Measurements from ENCODE around the gene LRIG2.

The LRIG2 gene

DNA sequence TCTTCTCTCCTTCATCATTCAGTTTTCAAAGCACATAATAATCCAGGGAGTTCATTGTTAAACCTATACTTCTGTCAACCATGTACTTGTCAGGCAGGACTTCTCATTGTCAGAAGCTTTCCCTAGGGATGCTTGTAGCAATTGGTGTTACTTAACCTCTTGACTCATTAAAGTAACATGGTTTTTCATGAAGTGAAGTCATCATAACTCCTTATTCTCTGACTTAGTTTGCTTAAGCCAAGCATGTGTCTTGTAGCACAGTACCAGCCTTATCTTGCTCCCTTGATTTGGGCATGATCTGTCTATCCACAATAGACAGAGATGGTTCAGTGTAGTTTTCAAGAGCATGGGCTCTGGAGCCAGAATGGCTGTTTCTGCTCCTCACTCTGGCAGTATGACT lies 45.3 kb downstream of the LRIG2 start:
- TF ChIP-seq, protein P1, sequence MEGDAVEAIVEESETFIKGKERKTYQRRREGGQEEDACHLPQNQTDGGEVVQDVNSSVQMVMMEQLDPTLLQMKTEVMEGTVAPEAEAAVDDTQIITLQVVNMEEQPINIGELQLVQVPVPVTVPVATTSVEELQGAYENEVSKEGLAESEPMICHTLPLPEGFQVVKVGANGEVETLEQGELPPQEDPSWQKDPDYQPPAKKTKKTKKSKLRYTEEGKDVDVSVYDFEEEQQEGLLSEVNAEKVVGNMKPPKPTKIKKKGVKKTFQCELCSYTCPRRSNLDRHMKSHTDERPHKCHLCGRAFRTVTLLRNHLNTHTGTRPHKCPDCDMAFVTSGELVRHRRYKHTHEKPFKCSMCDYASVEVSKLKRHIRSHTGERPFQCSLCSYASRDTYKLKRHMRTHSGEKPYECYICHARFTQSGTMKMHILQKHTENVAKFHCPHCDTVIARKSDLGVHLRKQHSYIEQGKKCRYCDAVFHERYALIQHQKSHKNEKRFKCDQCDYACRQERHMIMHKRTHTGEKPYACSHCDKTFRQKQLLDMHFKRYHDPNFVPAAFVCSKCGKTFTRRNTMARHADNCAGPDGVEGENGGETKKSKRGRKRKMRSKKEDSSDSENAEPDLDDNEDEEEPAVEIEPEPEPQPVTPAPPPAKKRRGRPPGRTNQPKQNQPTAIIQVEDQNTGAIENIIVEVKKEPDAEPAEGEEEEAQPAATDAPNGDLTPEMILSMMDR (IDR thresholded peaks at IDR 0.05) = no peak
- no peak for TF ChIP-seq ZFX (IDR thresholded peaks at IDR 0.05; ENCODE audit: borderline replicate concordance)
- no peak overlapping the region for H3K27ac ChIP-seq

DNA sequence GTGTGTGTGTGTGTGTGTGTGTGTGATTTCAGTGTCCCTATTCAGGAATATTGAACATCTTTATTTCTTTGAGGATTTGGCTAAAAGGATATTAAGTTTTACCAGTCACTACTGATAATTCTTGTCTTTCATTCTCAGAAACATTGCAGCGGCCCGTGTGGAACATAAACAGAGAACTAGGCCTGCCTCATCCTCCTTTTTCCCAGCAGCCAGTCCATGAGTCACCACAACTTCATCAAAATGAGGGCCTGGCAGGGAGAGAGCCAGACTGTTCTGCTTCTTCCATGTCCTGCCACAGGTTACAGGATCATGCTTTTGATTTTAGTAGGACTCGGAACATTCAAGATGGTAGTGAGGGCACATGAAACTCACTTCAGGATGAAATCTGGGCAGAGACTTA lies 50.7 kb downstream of the LRIG2 start:
- no peak overlapping the region for H3K27ac ChIP-seq
- no peak for TF ChIP-seq ZFX (IDR thresholded peaks at IDR 0.05; ENCODE audit: borderline replicate concordance)
- TF ChIP-seq, protein P1 (IDR thresholded peaks at IDR 0.05) = no peak

DNA sequence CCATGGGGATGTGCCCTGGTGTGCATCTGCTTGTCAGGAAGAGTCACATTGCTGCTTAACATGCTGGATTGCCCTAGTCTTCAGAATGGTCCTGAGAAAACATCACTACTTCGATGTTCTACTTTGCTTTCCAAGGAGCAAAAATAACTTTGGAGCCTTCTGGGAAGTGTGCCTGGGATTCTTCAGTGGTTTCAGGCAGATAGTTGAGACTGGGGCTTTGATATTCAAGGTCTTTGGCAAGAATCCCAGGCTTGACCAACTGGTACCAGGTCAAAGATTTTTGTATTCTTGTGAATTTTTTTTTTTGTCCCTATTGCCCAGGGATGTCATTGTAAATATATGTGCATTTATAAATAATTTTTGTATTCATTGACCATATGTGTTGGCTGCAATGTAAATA lies 51.4 kb downstream of the LRIG2 start:
- no peak overlapping the region for H3K27ac ChIP-seq
- no peak for TF ChIP-seq ZFX (IDR thresholded peaks at IDR 0.05; ENCODE audit: borderline replicate concordance)
- TF ChIP-seq, protein P1 (IDR thresholded peaks at IDR 0.05) = no peak

DNA sequence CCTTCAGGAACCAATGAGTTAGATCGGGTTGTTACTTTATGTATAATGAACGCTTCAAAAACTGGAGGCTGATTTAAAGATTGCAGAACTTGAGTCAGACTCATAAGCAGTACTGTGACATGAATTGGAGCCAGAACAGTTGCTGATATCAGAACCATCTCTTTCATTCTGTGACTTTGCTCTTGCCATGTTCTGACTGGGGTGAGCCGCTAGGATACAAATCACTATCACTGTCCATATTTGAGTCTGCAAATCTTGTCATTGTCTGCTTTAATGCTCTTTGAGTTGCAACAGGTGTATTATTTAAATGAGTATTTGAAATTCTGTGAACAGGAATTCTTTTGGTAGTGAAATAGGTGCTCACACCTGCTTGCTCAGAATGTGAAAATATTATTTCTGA lies 52.5 kb downstream of the LRIG2 start:
- H3K27ac ChIP-seq = no peak overlapping the region
- TF ChIP-seq ZFX (IDR thresholded peaks at IDR 0.05; ENCODE audit: borderline replicate concordance) = no peak
- TF ChIP-seq, protein P1 (IDR thresholded peaks at IDR 0.05) = no peak

DNA sequence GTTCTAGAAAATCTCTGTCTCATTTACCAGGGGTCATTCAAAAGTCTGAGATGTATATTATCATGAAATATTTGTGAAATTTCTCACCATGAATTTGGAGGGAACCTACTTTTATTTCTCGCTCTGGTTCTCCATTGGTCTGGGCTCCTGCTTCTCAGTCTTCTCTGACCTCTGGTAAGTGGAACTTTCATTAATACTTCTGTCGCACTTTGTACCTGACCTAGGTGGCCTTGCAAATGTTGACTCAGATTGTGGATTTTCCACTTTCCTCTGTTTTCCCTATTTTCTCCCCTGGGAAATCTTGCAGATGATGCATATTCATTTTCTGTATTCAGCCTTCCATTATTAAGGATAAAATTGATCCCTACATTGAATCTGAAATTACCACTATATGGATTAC lies 53.2 kb downstream of the LRIG2 start:
- TF ChIP-seq ZFX (IDR thresholded peaks at IDR 0.05; ENCODE audit: borderline replicate concordance) = no peak
- TF ChIP-seq, protein P1 (IDR thresholded peaks at IDR 0.05) = no peak
- no peak overlapping the region for H3K27ac ChIP-seq

DNA sequence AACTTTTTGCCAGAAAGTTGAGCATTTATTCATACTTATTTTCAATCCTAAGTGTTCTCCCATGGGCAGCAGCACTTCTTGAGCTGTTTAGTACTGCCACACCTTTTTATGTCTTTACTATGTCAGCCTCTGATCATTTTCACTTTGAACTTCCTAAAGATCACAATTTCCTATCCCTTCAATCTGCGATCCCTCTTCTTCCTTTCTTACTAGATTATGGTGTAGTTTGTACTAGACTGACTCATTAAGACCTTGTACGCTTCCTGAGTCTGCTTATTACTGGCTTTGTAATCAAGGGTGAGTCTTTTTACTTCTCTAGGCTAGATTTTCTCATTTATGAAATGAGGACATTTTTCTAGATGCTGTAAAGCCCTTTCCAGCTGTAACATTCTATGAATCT lies 55.1 kb downstream of the LRIG2 start:
- H3K27ac ChIP-seq = no peak overlapping the region
- TF ChIP-seq ZFX (IDR thresholded peaks at IDR 0.05; ENCODE audit: borderline replicate concordance) = no peak
- TF ChIP-seq, protein P1 (IDR thresholded peaks at IDR 0.05) = no peak

DNA sequence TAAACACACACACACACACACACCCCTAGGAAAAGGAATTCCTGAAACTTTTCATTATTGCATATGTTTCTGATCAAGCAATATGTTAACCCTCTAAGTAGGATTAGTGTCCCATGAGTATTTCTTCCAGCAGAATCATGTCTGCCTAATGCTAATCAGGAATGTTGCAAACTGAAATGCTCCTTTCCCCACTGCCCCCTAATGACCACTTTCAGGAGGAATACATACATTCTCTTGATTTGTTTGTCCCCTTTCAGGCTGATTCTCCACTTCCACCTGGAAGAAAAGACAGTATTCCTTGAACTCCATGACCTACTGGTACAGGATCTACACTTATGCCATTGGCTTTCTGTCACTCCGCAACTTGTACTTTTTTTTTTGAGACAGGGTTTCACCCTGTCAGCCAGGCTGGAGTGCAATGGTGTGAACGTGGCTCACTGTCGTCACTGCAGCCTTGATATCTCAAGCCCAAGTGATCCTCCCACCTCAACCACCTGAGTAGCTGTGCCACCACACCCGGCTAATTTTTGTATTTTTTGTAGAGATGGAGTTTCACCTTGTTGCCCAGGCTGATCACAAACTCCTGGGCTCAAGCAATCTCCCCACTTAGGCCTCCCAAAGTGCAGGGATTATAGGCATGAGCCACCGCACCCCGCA lies 56.7 kb downstream of the LRIG2 start:
- no peak overlapping the region for H3K27ac ChIP-seq
- no peak for TF ChIP-seq ZFX (IDR thresholded peaks at IDR 0.05; ENCODE audit: borderline replicate concordance)
- TF ChIP-seq, protein P1 (IDR thresholded peaks at IDR 0.05) = no peak
